ENCODE data around the gene GRIK4. TPM values are rescaled to one million over a fixed set of nuclear protein-coding genes. Genes with fewer than 3 reads are reported as not detected.

Gene GRIK4
- total RNA-seq, 2 experiments from 2014 or later = not detected

GRCh38 chr11:120587299-120587698, 75.8 kb downstream of the GRIK4 start:
- Mint-ChIP-seq H3K4me1 (no peaks in the 10 kb centered on the region), H3K9me3 (ENCODE audit: low read depth) (peaks cover 2% of the 10 kb centered on the region), H3K27me3 (peaks cover 21% of the 10 kb centered on the region), H3K4me3 (no peak overlapping the region), H3K27ac (no peak overlapping the region), H3K36me3 (ENCODE audit: low read depth) (no peaks in the 10 kb centered on the region)
- ATAC-seq (no peak), DNase-seq (no peak)
- CTCF ChIA-PET = interaction anchor here (0.7 kb wide), 1 partner anchor 89 kb away, joined by 3 read pairs; no protein-coding TSS in a partner anchor
- POLR2A ChIA-PET = interaction anchor here (0.6 kb wide), 1 partner anchor 14 kb away, joined by 4 read pairs; no protein-coding TSS in a partner anchor
- intact Hi-C loops (cut with DNase I, micrococcal nuclease) = no loop called here

GRCh38 chr11:120589376-120589775, 77.8 kb downstream of the GRIK4 start:
- H3K27ac Mint-ChIP-seq = no peak overlapping the region
- CTCF ChIA-PET = no interaction called here
- DNase-seq = no peak
- intact Hi-C loops (cut with DNase I, micrococcal nuclease) = no loop called here
- H3K27me3 Mint-ChIP-seq = peaks cover 19% of the 10 kb centered on the region
- no peaks in the 10 kb centered on the region for H3K9me3 Mint-ChIP-seq (ENCODE audit: low read depth)
- H3K36me3 Mint-ChIP-seq (ENCODE audit: low read depth) = no peaks in the 10 kb centered on the region
- ATAC-seq = no peak
- H3K4me3 Mint-ChIP-seq = no peak overlapping the region
- POLR2A ChIA-PET = no interaction called here
- no peaks in the 10 kb centered on the region for H3K4me1 Mint-ChIP-seq

- H3K4me1 Mint-ChIP-seq = no peaks in the 10 kb centered on the region
Measured at GRCh38 chr11:120590472-120590871, 78.9 kb downstream of the GRIK4 start.

GRCh38 chr11:120594746-120595145, 83.2 kb downstream of the GRIK4 start:
- no peaks in the 10 kb centered on the region for H3K4me1 Mint-ChIP-seq
- no peaks in the 10 kb centered on the region for H3K36me3 Mint-ChIP-seq (ENCODE audit: low read depth)
- CTCF ChIA-PET = no interaction called here
- DNase-seq (no peak), ATAC-seq (no peak)
- H3K9me3 Mint-ChIP-seq (ENCODE audit: low read depth) = no peaks in the 10 kb centered on the region
- intact Hi-C loops (cut with DNase I, micrococcal nuclease) = no loop called here
- H3K4me3 Mint-ChIP-seq = no peak overlapping the region
- H3K27ac Mint-ChIP-seq = no peak overlapping the region
- POLR2A ChIA-PET = no interaction called here
- H3K27me3 Mint-ChIP-seq = peaks cover 14% of the 10 kb centered on the region

More at GRCh38 chr11:120590472-120590871, 78.9 kb downstream of the GRIK4 start:
- CTCF ChIA-PET = interaction anchor here (1.1 kb wide), 1 partner anchor 24 kb away, joined by 3 read pairs; no protein-coding TSS in a partner anchor
- Mint-ChIP-seq H3K36me3 (ENCODE audit: low read depth) (no peaks in the 10 kb centered on the region), H3K27me3 (peaks cover 17% of the 10 kb centered on the region), H3K4me3 (no peak overlapping the region), H3K9me3 (ENCODE audit: low read depth) (no peaks in the 10 kb centered on the region), H3K27ac (no peak overlapping the region)
- POLR2A ChIA-PET = no interaction called here
- ATAC-seq (no peak), DNase-seq (no peak)
- intact Hi-C loops (cut with DNase I, micrococcal nuclease) = no loop called here

GRCh38 chr11:120595557-120595956, 84.0 kb downstream of the GRIK4 start:
- POLR2A ChIA-PET = no interaction called here
- H3K27ac Mint-ChIP-seq = no peak overlapping the region
- intact Hi-C loops (cut with DNase I, micrococcal nuclease) = no loop called here
- ATAC-seq = no peak
- H3K4me3 Mint-ChIP-seq = no peak overlapping the region
- no peaks in the 10 kb centered on the region for H3K36me3 Mint-ChIP-seq (ENCODE audit: low read depth)
- H3K9me3 Mint-ChIP-seq (ENCODE audit: low read depth) = no peaks in the 10 kb centered on the region
- H3K4me1 Mint-ChIP-seq = no peaks in the 10 kb centered on the region
- peaks cover 14% of the 10 kb centered on the region for H3K27me3 Mint-ChIP-seq
- no peak for DNase-seq
- CTCF ChIA-PET = no interaction called here

GRCh38 chr11:120597250-120598215, 86.0 kb downstream of the GRIK4 start:
- intact Hi-C loops (cut with DNase I, micrococcal nuclease) = no loop called here
- Mint-ChIP-seq H3K9me3 (ENCODE audit: low read depth) (no peaks in the 10 kb centered on the region), H3K36me3 (ENCODE audit: low read depth) (no peaks in the 10 kb centered on the region), H3K27ac (no peak overlapping the region), H3K4me3 (no peak overlapping the region), H3K27me3 (peaks cover 9% of the 10 kb centered on the region), H3K4me1 (no peaks in the 10 kb centered on the region)
- DNase-seq = no peak
- ChIA-PET POLR2A (no interaction called here), CTCF (no interaction called here)
- ATAC-seq = no peak

GRCh38 chr11:120598517-120599257, 87.1 kb downstream of the GRIK4 start:
- intact Hi-C loops (cut with DNase I, micrococcal nuclease) = no loop called here
- no peak for ATAC-seq
- H3K4me3 Mint-ChIP-seq = no peak overlapping the region
- DNase-seq = no peak
- no peaks in the 10 kb centered on the region for H3K9me3 Mint-ChIP-seq (ENCODE audit: low read depth)
- POLR2A ChIA-PET = no interaction called here
- CTCF ChIA-PET = interaction anchor here (0.7 kb wide), 1 partner anchor 489 kb away, joined by 3 read pairs; no protein-coding TSS in a partner anchor
- no peak overlapping the region for H3K27ac Mint-ChIP-seq
- no peaks in the 10 kb centered on the region for H3K36me3 Mint-ChIP-seq (ENCODE audit: low read depth)
- peaks cover 6% of the 10 kb centered on the region for H3K27me3 Mint-ChIP-seq
- H3K4me1 Mint-ChIP-seq = no peaks in the 10 kb centered on the region

- intact Hi-C loops (cut with DNase I, micrococcal nuclease) = no loop called here
- ChIA-PET POLR2A (no interaction called here), CTCF (interaction anchor here (0.7 kb wide), 1 partner anchor 488 kb away, joined by 3 read pairs; no protein-coding TSS in a partner anchor)
- no peaks in the 10 kb centered on the region for H3K9me3 Mint-ChIP-seq (ENCODE audit: low read depth)
- no peaks in the 10 kb centered on the region for H3K4me1 Mint-ChIP-seq
- H3K27ac Mint-ChIP-seq = no peak overlapping the region
- no peak for ATAC-seq
- H3K36me3 Mint-ChIP-seq (ENCODE audit: low read depth) = no peaks in the 10 kb centered on the region
- H3K27me3 Mint-ChIP-seq = peaks cover 5% of the 10 kb centered on the region
- no peak for DNase-seq
- H3K4me3 Mint-ChIP-seq = no peak overlapping the region
Measured at GRCh38 chr11:120599816-120600420, 88.4 kb downstream of the GRIK4 start.

- Mint-ChIP-seq H3K27me3 (peaks cover 3% of the 10 kb centered on the region), H3K4me3 (no peak overlapping the region), H3K27ac (no peak overlapping the region), H3K4me1 (no peaks in the 10 kb centered on the region), H3K36me3 (ENCODE audit: low read depth) (no peaks in the 10 kb centered on the region), H3K9me3 (ENCODE audit: low read depth) (no peaks in the 10 kb centered on the region)
- CTCF ChIA-PET = no interaction called here
- DNase-seq = no peak
- intact Hi-C loops (cut with DNase I, micrococcal nuclease) = no loop called here
- ATAC-seq = no peak
- POLR2A ChIA-PET = interaction anchor here (0.7 kb wide), 1 partner anchor 14 kb away, joined by 4 read pairs; no protein-coding TSS in a partner anchor
Measured at GRCh38 chr11:120601536-120601935, 90.0 kb downstream of the GRIK4 start.

GRCh38 chr11:120603071-120603470, 91.5 kb downstream of the GRIK4 start:
- intact Hi-C loops (cut with DNase I, micrococcal nuclease) = no loop called here
- Mint-ChIP-seq H3K4me3 (no peak overlapping the region), H3K27me3 (peaks cover 3% of the 10 kb centered on the region), H3K27ac (no peak overlapping the region), H3K36me3 (ENCODE audit: low read depth) (no peaks in the 10 kb centered on the region), H3K4me1 (no peaks in the 10 kb centered on the region), H3K9me3 (ENCODE audit: low read depth) (no peaks in the 10 kb centered on the region)
- no peak for ATAC-seq
- CTCF ChIA-PET = no interaction called here
- POLR2A ChIA-PET = no interaction called here
- no peak for DNase-seq

- peaks cover 3% of the 10 kb centered on the region for H3K27me3 Mint-ChIP-seq
- no peak for DNase-seq
- H3K9me3 Mint-ChIP-seq (ENCODE audit: low read depth) = no peaks in the 10 kb centered on the region
- H3K4me1 Mint-ChIP-seq = no peaks in the 10 kb centered on the region
- no peak overlapping the region for H3K27ac Mint-ChIP-seq
- intact Hi-C loops (cut with DNase I, micrococcal nuclease) = no loop called here
- ATAC-seq = no peak
- ChIA-PET POLR2A (no interaction called here), CTCF (interaction anchor here (1.0 kb wide), 1 partner anchor 13 kb away, joined by 3 read pairs; no protein-coding TSS in a partner anchor)
- H3K36me3 Mint-ChIP-seq (ENCODE audit: low read depth) = no peaks in the 10 kb centered on the region
- no peak overlapping the region for H3K4me3 Mint-ChIP-seq
Measured at GRCh38 chr11:120605469-120605868, 93.9 kb downstream of the GRIK4 start.

All from activated CD4-positive, alpha-beta T cell treated with anti-CD3 and anti-CD28 coated beads for 36 hours (primary cell).